A549 treated with CpdA at 1 μM for 4 hours (cell line): ENCODE measurements around the gene CPA1. TPM values are rescaled to one million over a fixed set of nuclear protein-coding genes. Genes with fewer than 3 reads are reported as not detected.

ENCODE experiments used
- total RNA-seq: library from RNA; stranded (reverse); fragments of 200-300 nt; extraction: Qiagen RNA extraction; gene quantifications from 5 replicates; pipeline ENCODE4 v1.2.3, GENCODE V29; 2022; ENCODE audit warnings: low read depth

CPA1 gene
- not detected in 5 replicates for total RNA-seq

DNA sequence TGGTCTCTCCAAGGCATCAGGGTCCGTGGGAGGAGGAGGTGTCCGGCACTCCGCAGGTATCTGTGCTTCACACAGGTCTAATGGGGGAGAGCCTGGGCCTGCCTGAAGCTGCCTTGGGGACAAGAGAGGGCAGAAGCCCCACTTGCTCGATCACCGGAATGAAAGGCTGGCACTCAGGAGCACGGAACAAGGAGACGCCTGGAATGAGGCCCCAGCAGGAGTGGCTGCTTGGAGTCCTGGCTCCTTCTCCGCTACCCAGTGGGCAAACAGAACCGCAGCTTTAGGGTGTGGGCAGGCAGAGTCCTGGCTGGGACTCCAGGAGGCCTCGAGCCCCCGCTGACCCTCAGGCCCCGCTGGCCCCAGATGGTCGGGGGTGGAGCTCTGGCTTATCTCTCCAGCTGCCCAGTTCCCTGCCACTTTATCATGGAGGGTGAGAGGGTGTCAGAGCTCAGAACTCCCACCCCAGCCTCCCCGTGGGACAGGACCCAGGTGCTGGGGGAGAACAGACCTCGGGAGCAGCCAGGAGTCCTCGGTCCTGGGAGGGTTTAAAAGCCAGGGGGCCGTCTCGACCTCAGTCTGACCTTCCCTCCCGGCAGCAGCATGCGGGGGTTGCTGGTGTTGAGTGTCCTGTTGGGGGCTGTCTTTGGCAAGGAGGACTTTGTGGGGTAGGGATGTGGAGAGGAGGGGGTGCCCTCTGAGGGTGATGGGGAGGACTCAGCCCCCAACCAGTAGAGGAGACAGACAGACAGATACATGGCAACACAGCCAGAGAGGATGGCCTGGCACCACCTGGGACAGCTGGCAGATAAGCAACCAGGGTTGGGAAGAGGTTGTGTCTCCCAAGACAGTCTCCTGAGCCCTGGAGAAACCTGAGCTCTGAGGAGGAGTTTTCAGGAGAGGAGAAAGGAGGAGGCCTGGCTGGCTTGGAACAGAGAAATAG is at the start of gene CPA1:
Gene CPA1, plus strand, starts transcription at position 574 of the 940 bp plus-strand sequence. Its CDS starts 27 bp downstream, at position 601.

DNA sequence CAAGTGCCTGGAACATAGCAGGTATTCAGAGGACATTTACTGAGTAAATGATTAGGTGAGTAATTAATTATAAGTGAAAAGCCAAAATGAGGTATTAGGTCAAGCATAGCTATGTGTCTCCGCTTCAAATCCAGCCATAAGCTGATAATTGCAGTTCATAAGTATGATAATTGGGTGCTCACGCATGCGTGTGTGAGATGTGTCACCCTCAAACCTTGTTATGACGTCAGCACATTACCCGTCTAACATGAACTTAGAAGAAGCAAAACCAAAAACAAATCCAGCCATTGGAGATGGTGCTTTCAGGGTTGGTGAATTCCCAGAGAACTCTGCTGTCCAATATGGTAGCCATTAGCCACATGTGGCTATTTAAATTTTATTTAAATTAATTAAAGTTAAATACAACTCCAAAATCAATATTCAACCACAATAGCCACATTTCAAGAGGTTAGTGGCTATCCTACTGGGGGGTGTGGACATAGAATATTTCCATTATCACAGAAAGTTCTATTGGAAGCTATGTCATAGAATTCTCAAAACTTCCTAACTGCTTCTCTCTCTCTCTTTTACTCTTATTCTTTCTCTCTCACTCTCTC is 35.9 kb upstream of the CPA1 start, which contains the start of gene CPA5:
Gene CPA5, plus strand, starts transcription at position 546 of the 596 bp plus-strand sequence. CDS start 1,670 bp downstream, outside the sequence.

Other genes with a start within 250 kb of the CPA1 start
- gene TMEM209, start 175.1 kb upstream of the CPA1 start, total RNA-seq, result 13.9 to 18.3 TPM (median 15.6 TPM) in 5 replicates
- gene SSMEM1, start 172.6 kb upstream of the CPA1 start, total RNA-seq, result not detected in 5 replicates
- 0.08 to 0.20 TPM (median 0.09 TPM) in 3 of 5 replicates, not detected in the others for gene CPA2, start 113.6 kb upstream of the CPA1 start, total RNA-seq
- 5.8 to 8.1 TPM (median 6.5 TPM) in 5 replicates for gene CPA4, start 87.3 kb upstream of the CPA1 start, total RNA-seq
- not detected in 5 replicates for gene CPA5, start 35.7 kb upstream of the CPA1 start, total RNA-seq
- 12.2 to 15.7 TPM (median 14.7 TPM) in 5 replicates for gene CEP41, start 60.5 kb downstream of the CPA1 start, total RNA-seq
- 36.4 to 42.3 TPM (median 40.7 TPM) in 5 replicates for gene MEST, start 111.6 kb downstream of the CPA1 start, total RNA-seq